ENCODE measurements around the gene EBF4.

- TF ChIP-seq, protein P1, sequence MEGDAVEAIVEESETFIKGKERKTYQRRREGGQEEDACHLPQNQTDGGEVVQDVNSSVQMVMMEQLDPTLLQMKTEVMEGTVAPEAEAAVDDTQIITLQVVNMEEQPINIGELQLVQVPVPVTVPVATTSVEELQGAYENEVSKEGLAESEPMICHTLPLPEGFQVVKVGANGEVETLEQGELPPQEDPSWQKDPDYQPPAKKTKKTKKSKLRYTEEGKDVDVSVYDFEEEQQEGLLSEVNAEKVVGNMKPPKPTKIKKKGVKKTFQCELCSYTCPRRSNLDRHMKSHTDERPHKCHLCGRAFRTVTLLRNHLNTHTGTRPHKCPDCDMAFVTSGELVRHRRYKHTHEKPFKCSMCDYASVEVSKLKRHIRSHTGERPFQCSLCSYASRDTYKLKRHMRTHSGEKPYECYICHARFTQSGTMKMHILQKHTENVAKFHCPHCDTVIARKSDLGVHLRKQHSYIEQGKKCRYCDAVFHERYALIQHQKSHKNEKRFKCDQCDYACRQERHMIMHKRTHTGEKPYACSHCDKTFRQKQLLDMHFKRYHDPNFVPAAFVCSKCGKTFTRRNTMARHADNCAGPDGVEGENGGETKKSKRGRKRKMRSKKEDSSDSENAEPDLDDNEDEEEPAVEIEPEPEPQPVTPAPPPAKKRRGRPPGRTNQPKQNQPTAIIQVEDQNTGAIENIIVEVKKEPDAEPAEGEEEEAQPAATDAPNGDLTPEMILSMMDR (IDR thresholded peaks at IDR 0.05) = no peak
- TF ChIP-seq ZFX (IDR thresholded peaks at IDR 0.05; ENCODE audit: borderline replicate concordance) = no peak
Measured at GRCh38 chr20:2751347-2751877, 58.8 kb downstream of the EBF4 start.
